GM12878 (cell line): ENCODE data around the gene RPL31. TPM values are rescaled to one million over a fixed set of nuclear protein-coding genes. Genes with fewer than 3 reads are reported as not detected.

Source experiments
- ATAC-seq: fragments of 200-7000 bp; cut with Tn5 transposase; 3 replicates; pipeline ENCODE4 v1.9.1; 2020; ENCODE audit warnings: mild to moderate bottlenecking, moderate library complexity
- BruUV-seq: library from RNA; stranded (reverse); fragments of 400-500 nt; replicated peaks from 2 replicates; lab custom pipeline; 2021; lab: Mats Ljungman, UMichigan
- CTCF ChIA-PET: fragments of 300-600 bp; sonication (Branson Sonifier 250); formaldehyde crosslinking; extraction: SDS; loops from one replicate; lab custom pipeline; 2021; ENCODE audit warnings: inconsistent platforms; lab: Yijun Ruan, JAX
- POLR2A ChIA-PET: fragments of 350-600 bp; formaldehyde crosslinking; extraction: SDS; loops from one replicate; lab custom pipeline; 2021; ENCODE audit warnings: inconsistent platforms; lab: Charles Lee
- RAD21 ChIA-PET: fragments of 300-600 bp; sonication (Branson Sonifier 250); formaldehyde crosslinking; loops from one replicate; lab custom pipeline; 2023; ENCODE audit warnings: antibody characterized with exemption; ENCODE audit not compliant: unreplicated experiment; lab: Charles Lee
- SMC1A ChIA-PET: fragments of 300-600 bp; sonication (Branson Sonifier 250); formaldehyde crosslinking; loops from one replicate; lab custom pipeline; 2023; ENCODE audit not compliant: unreplicated experiment, uncharacterized antibody; lab: Charles Lee
- DNase-seq: peaks from one replicate; pipeline ENCODE4 v3.0.0-alpha.2; 2011; ENCODE audit warnings: low read depth, low spot score
- FAIRE-seq: peaks from 3 replicates; lab custom pipeline; 2011; peaks lifted over from hg19 to GRCh38; lab: Jason Lieb, UNC
- H2AFZ ChIP-seq: 2 replicates; pipeline ENCODE4 v1.6.0; 2011; ENCODE audit warnings: low read depth, low read length, control low read depth; ENCODE audit not compliant: control insufficient read depth
- H3K27ac ChIP-seq: 2 replicates; pipeline ENCODE4 v1.5.1; 2011; ENCODE audit warnings: control low read depth; ENCODE audit not compliant: control insufficient read depth, insufficient read depth
- H3K27me3 ChIP-seq, 2 experiments: replicated peaks in 1 of 2; 2 replicates each; pipeline versions ENCODE4 v1.6.0 to v1.6.1; 2011; ENCODE audit warnings: low read length in 1 of 2; ENCODE audit not compliant: control insufficient read depth in 2 of 2, insufficient read depth in 2 of 2
- H3K36me3 ChIP-seq, 2 experiments: 2 replicates each; pipeline ENCODE4 v1.5.1; 2011; ENCODE audit warnings: low read length in 1 of 2; ENCODE audit not compliant: control insufficient read depth in 2 of 2, insufficient read depth in 2 of 2
- H3K4me1 ChIP-seq: 2 replicates; pipeline ENCODE4 v1.6.1; 2011; ENCODE audit warnings: mild to moderate bottlenecking, low read length, moderate library complexity, mixed read lengths; ENCODE audit not compliant: control insufficient read depth, insufficient read depth
- H3K4me2 ChIP-seq: 2 replicates; pipeline ENCODE4 v1.6.0; 2011; ENCODE audit warnings: control low read depth; ENCODE audit not compliant: control insufficient read depth, insufficient read depth
- H3K4me3 ChIP-seq: fragments of 200-600 bp; sonication (generic); 2 replicates; pipeline ENCODE4 v1.5.1; 2016
- H3K79me2 ChIP-seq: 2 replicates; pipeline ENCODE4 v1.6.0; 2011; ENCODE audit warnings: low read length; ENCODE audit not compliant: control insufficient read depth, insufficient read depth
- H3K9ac ChIP-seq: 2 replicates; pipeline ENCODE4 v1.8.0; 2011; ENCODE audit warnings: low read length, control low read depth, mixed read lengths; ENCODE audit not compliant: control insufficient read depth, insufficient read depth
- H3K9me3 ChIP-seq: replicated peaks from 3 replicates; pipeline ENCODE4 v1.5.1; 2011; ENCODE audit warnings: mild to moderate bottlenecking, low read length; ENCODE audit not compliant: control insufficient read depth, insufficient read depth
- H4K20me1 ChIP-seq: 2 replicates; pipeline ENCODE4 v1.6.0; 2011; ENCODE audit not compliant: control insufficient read depth, insufficient read depth
- BMI1 ChIP-seq: fragments of 450-650 bp; IDR thresholded peaks from 2 replicates; pipeline ENCODE4 v1.6.1; 2016; ENCODE audit warnings: mild to moderate bottlenecking, moderate library complexity, borderline replicate concordance
- CHD2 ChIP-seq: IDR thresholded peaks from 2 replicates; pipeline ENCODE4 v1.6.1; 2011; ENCODE audit warnings: low read depth, low read length, improper control_type of control experiment, borderline replicate concordance
- EGR1 ChIP-seq, 2 experiments: IDR thresholded peaks; 1 replicate in 1 of 2; 2 replicates in 1 of 2; pipeline ENCODE4 v1.6.1; 2011 to 2012; ENCODE audit warnings: low read depth in 2 of 2, low read length in 2 of 2, borderline replicate concordance in 1 of 2, mild to moderate bottlenecking in 1 of 2, moderate library complexity in 1 of 2
- GATAD2B ChIP-seq: fragments of 450-650 bp; conservative IDR thresholded peaks from 2 replicates; pipeline ENCODE4 v1.6.1; 2017; ENCODE audit warnings: low read depth, mild to moderate bottlenecking, moderate library complexity
- JUND ChIP-seq: IDR thresholded peaks from 2 replicates; pipeline ENCODE4 v1.6.1; 2012; ENCODE audit warnings: low read depth, mild to moderate bottlenecking, low read length, improper control_type of control experiment, moderate library complexity
- MEF2B ChIP-seq: fragments of 450-650 bp; IDR thresholded peaks from 2 replicates; pipeline ENCODE4 v1.6.1; 2018; ENCODE audit warnings: mild to moderate bottlenecking, moderate library complexity; ENCODE audit not compliant: partially characterized antibody, poor library complexity, severe bottlenecking
- MYB ChIP-seq: fragments of 150-350 bp; IDR thresholded peaks from 2 replicates; pipeline ENCODE4 v1.6.1; 2014; ENCODE audit warnings: mild to moderate bottlenecking, low read depth, low read length, borderline replicate concordance
- NFYA ChIP-seq: IDR thresholded peaks from 2 replicates; pipeline ENCODE4 v1.6.1; 2011; ENCODE audit warnings: low read depth, mild to moderate bottlenecking, low read length, improper control_type of control experiment, borderline replicate concordance
- NR2C1 ChIP-seq: fragments of 450-650 bp; IDR thresholded peaks from 2 replicates; pipeline ENCODE4 v1.6.1; 2017; ENCODE audit warnings: antibody characterized with exemption, mild to moderate bottlenecking, moderate library complexity
- PML ChIP-seq: IDR thresholded peaks from 2 replicates; pipeline ENCODE4 v1.6.1; 2012; ENCODE audit warnings: low read length, inconsistent platforms
- STAT1 ChIP-seq: fragments of 450-650 bp; conservative IDR thresholded peaks from 2 replicates; pipeline ENCODE4 v1.6.1; 2014; ENCODE audit warnings: antibody characterized with exemption, mild to moderate bottlenecking
- WRNIP1 ChIP-seq: IDR thresholded peaks from 2 replicates; pipeline ENCODE4 v1.6.1; 2011; ENCODE audit warnings: low read depth, low read length, improper control_type of control experiment, borderline replicate concordance
- ZBTB4 ChIP-seq: fragments of 450-650 bp; formaldehyde crosslinking; IDR thresholded peaks from 2 replicates; pipeline ENCODE4 v1.4.0; 2022; ENCODE audit warnings: mild to moderate bottlenecking, moderate library complexity
- ZNF207 ChIP-seq: fragments of 450-650 bp; IDR thresholded peaks from 2 replicates; pipeline ENCODE4 v1.6.1; 2014; ENCODE audit warnings: antibody characterized with exemption, mild to moderate bottlenecking, borderline replicate concordance
- ZNF24 ChIP-seq: fragments of 450-650 bp; IDR thresholded peaks from 2 replicates; pipeline ENCODE4 v1.6.1; 2017; ENCODE audit warnings: antibody characterized with exemption, mild to moderate bottlenecking
- WGBS: methylation state at CpG from one replicate; pipeline ENCODE4 v1.1.6; 2016; ENCODE audit warnings: low lambda C conversion rate; ENCODE audit not compliant: insufficient replicate concordance, insufficient coverage; ENCODE audit errors: missing lambda C conversion rate; 5-methylcytosine and 5-hydroxymethylcytosine counted together
- in situ Hi-C: fragments of 300-500 bp; cut with MboI; formaldehyde crosslinking; loops from 9 replicates; pipeline ENCODE4 v1.14.3; 2018; ENCODE audit warnings: mixed read lengths
- intact Hi-C: fragments of 100-400 bp; cut with micrococcal nuclease; formaldehyde crosslinking; loops from one replicate; pipeline ENCODE4 v1.14.2; 2022; ENCODE audit not compliant: unreplicated experiment
- polyA plus RNA-seq, 11 experiments: library from polyadenylated mRNA; depleted of rRNA in 4 of 11; unstranded in 6 of 11; stranded (reverse) in 5 of 11; fragments of >200 nt; fragmentation: Nextera tagmentation in 4 of 11; fragmentation: Illumina TruSeq in 1 of 11; extraction: Ambion mirVana in 4 of 11; extraction: Trizol in 1 of 11; gene quantifications; 1 replicate in 1 of 11; 2 replicates in 10 of 11; pipeline versions ENCODE4 v1.2.1 to v1.2.3, GENCODE V29; 2011 to 2016; ENCODE audit warnings: inconsistent platforms in 2 of 11, missing spikeins in 2 of 11, low read depth in 1 of 11
- total RNA-seq, 4 experiments: library from RNA; depleted of rRNA in 3 of 4; stranded (reverse); fragments of >200 nt in 3 of 4; fragmentation: Illumina TruSeq in 1 of 4; extraction: Trizol in 1 of 4; gene quantifications; 2 replicates each; pipeline versions ENCODE4 v1.2.1 to v1.2.3, GENCODE V29; 2013 to 2021
- TF ChIP-seq, protein P1 (sequence below): fragments of 450-650 bp; IDR thresholded peaks from 2 replicates; pipeline ENCODE4 v1.6.1; 2017; ENCODE audit warnings: mild to moderate bottlenecking, moderate library complexity

Gene RPL31
- total and polyA plus RNA-seq, 10 of the 15 experiments (the other 5 are each of a cell fraction or from before 2014, with no cell fraction given), result 1,643 to 8,551 (median 2,208) TPM

DNA sequence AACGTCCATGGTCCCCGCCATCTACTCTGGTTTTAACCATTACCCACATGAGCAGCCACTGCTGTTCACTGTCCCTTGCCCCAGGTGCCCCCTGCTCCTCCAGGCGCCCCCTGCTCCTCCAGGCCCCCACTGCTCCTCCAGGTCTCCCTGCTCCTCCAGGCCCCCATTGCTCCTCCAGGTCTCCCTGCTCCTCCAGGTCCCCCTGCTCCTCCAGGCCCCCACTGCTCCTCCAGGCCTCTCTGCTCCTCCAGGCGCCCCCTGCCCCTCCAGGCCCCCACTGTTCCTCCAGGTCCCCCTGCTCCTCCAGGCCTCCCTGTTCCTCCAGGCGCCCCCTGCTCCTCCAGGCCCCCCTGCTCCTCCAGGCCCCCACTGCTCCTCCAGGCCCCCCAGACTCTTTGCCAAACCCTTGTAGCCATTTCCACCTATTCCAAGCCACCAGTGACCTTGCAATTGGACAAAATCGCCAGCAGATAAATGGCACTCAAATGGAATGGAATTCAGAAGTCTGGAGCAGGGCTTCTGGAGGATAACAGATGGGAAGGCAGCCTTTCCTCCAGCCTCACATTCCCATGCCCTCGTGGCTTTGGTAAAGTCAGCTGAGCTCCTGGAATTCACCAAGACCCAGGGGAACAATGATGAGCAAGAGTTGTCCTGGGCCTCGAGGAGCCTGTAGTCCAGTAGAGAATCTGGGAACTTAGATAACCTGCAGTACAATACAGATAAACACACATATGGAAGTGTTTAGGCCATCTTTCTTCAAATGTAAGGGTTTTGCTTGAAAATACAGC is 13.3 kb upstream of the RPL31 start:
- H4K20me1 ChIP-seq, result no peaks in the 10 kb centered on the region
- no peak overlapping the region for H3K4me3 ChIP-seq
- FAIRE-seq (no peak), ATAC-seq (no peak), DNase-seq (no peak)
- no peak overlapping the region for H3K27ac ChIP-seq
- WGBS, result 7% methylated on average over 5 of the region's 8 CpGs
- in situ Hi-C loops (loop anchor here (10.0 kb wide), 3 partner anchors 254 to 724 kb away; no protein-coding TSS in a partner anchor), intact Hi-C loops (loop anchor here (5.0 kb wide), 1 partner anchor 727 kb away; no protein-coding TSS in a partner anchor)
- no peaks in the 10 kb centered on the region for H3K9me3 ChIP-seq
- SMC1A ChIA-PET, result interaction anchor here (1.0 kb wide), 1 partner anchor 563 kb away, joined by 3 read pairs; no protein-coding TSS in a partner anchor
- no peak overlapping the region for H3K9ac ChIP-seq
- H3K4me1 ChIP-seq, result no peaks in the 10 kb centered on the region
- no peak overlapping the region for H3K4me2 ChIP-seq
- H3K79me2 ChIP-seq, result no peaks in the 10 kb centered on the region
- H2AFZ ChIP-seq, result no peak overlapping the region
- POLR2A ChIA-PET, result no interaction called here
- TF ChIP-seq JUND, result no peak
- TF ChIP-seq NFYA, result no peak
- TF ChIP-seq EGR1 (IDR thresholded peaks at IDR 0.05; ENCODE audit: borderline replicate concordance in 1 of 2, low read depth in 2 of 2, low read length in 2 of 2), result no peak
- no peak for TF ChIP-seq WRNIP1
- TF ChIP-seq ZNF207, result no peak
- TF ChIP-seq, protein P1, sequence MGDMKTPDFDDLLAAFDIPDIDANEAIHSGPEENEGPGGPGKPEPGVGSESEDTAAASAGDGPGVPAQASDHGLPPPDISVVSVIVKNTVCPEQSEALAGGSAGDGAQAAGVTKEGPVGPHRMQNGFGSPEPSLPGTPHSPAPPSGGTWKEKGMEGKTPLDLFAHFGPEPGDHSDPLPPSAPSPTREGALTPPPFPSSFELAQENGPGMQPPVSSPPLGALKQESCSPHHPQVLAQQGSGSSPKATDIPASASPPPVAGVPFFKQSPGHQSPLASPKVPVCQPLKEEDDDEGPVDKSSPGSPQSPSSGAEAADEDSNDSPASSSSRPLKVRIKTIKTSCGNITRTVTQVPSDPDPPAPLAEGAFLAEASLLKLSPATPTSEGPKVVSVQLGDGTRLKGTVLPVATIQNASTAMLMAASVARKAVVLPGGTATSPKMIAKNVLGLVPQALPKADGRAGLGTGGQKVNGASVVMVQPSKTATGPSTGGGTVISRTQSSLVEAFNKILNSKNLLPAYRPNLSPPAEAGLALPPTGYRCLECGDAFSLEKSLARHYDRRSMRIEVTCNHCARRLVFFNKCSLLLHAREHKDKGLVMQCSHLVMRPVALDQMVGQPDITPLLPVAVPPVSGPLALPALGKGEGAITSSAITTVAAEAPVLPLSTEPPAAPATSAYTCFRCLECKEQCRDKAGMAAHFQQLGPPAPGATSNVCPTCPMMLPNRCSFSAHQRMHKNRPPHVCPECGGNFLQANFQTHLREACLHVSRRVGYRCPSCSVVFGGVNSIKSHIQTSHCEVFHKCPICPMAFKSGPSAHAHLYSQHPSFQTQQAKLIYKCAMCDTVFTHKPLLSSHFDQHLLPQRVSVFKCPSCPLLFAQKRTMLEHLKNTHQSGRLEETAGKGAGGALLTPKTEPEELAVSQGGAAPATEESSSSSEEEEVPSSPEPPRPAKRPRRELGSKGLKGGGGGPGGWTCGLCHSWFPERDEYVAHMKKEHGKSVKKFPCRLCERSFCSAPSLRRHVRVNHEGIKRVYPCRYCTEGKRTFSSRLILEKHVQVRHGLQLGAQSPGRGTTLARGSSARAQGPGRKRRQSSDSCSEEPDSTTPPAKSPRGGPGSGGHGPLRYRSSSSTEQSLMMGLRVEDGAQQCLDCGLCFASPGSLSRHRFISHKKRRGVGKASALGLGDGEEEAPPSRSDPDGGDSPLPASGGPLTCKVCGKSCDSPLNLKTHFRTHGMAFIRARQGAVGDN, result no peak
- no peak for TF ChIP-seq CHD2
- TF ChIP-seq ZNF24, result no peak
- TF ChIP-seq GATAD2B, result no peak
- no peak for TF ChIP-seq BMI1
- TF ChIP-seq PML, result no peak
- no peak for TF ChIP-seq MYB
- TF ChIP-seq NR2C1, result no peak
- no peak for TF ChIP-seq MEF2B
- TF ChIP-seq ZBTB4, result no peak
- no peak for TF ChIP-seq STAT1
- H3K27me3 ChIP-seq, result no peaks in the 10 kb centered on the region
- BruUV-seq, result no TSS peak
- H3K36me3 ChIP-seq, result no peaks in the 10 kb centered on the region
- CTCF ChIA-PET, result interaction anchor here (1.1 to 6.5 kb wide), 2 partner anchors 382 to 726 kb away, joined by 3 to 73 read pairs; no protein-coding TSS in a partner anchor
- RAD21 ChIA-PET, result interaction anchor here (0.7 kb wide), 1 partner anchor 145 kb away, joined by 3 read pairs; no protein-coding TSS in a partner anchor
